Measurements from ENCODE around the gene SLC28A2.

DNA sequence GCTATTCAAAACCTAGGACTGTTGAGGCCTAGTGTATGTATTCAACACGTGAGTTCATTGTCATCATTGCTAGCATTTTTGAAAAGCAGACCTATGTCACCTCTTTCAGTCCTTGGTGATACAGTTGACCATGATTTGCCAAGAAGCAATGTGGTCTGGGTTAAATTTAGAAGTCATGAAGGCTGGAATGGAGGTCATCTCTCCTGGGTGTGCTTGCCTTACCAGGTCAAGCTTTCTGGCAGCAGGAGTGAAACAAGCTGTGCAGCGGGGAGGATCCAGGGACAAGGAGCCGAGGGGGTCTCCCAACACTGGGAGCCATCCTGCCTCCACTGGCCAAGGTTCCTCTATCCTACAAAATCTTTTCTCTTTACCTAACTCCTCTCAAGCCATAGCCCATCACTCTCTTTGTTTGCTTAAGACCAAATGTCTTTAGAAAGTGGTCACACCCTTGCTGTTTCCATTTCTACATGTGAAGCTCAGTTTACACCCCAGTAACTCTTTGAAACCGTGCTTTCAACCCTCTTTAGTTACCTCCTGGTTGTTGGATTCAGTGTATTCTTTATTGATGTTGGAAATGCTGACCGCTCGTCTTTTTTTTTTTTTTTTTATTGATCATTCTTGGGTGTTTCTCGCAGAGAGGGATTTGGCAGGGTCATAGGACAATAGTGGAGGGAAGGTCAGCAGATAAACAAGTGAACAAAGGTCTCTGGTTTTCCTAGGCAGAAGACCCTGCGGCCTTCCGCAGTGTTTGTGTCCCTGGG is 40.0 kb downstream of the SLC28A2 start:
- TF ChIP-seq, protein P1, sequence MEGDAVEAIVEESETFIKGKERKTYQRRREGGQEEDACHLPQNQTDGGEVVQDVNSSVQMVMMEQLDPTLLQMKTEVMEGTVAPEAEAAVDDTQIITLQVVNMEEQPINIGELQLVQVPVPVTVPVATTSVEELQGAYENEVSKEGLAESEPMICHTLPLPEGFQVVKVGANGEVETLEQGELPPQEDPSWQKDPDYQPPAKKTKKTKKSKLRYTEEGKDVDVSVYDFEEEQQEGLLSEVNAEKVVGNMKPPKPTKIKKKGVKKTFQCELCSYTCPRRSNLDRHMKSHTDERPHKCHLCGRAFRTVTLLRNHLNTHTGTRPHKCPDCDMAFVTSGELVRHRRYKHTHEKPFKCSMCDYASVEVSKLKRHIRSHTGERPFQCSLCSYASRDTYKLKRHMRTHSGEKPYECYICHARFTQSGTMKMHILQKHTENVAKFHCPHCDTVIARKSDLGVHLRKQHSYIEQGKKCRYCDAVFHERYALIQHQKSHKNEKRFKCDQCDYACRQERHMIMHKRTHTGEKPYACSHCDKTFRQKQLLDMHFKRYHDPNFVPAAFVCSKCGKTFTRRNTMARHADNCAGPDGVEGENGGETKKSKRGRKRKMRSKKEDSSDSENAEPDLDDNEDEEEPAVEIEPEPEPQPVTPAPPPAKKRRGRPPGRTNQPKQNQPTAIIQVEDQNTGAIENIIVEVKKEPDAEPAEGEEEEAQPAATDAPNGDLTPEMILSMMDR (IDR thresholded peaks at IDR 0.05) = no peak
- no peak for TF ChIP-seq POLR2A (IDR thresholded peaks at IDR 0.05)

All from lower leg skin (tissue), 3 donors.